C4-2B (cell line): ENCODE results near the gene OXLD1.
"Not testable (repeated sequence)": the region's sequence is repeated elsewhere in the genome, so short reads cannot be mapped to it uniquely, and the experiment has no call there.

Experiments used
- H3K27ac ChIP-seq: fragments of 450-650 bp; 2 replicates; pipeline ENCODE4 v1.5.1; 2017
- CTCF ChIP-seq: fragments of 450-650 bp; conservative IDR thresholded peaks from 2 replicates; pipeline ENCODE4 v1.5.1; 2017; ENCODE audit warnings: mild to moderate bottlenecking
- ZFX ChIP-seq: fragments of 450-650 bp; IDR thresholded peaks from 2 replicates; pipeline ENCODE4 v1.6.1; 2017

OXLD1 gene

GRCh38 chr17:81635973-81636504 is 30.4 kb downstream of the OXLD1 start:
- H3K27ac ChIP-seq: peak overlapping the region; percentile 86
- TF ChIP-seq ZFX (no peak), CTCF (no peak)

- TF ChIP-seq CTCF: no peak
- TF ChIP-seq ZFX: no peak
- peak overlapping the region; percentile 86 for H3K27ac ChIP-seq
Measured at GRCh38 chr17:81635431-81635830, 31.0 kb downstream of the OXLD1 start.

- TF ChIP-seq CTCF (no peak), ZFX (no peak)
- H3K27ac ChIP-seq: no peak overlapping the region
Measured at GRCh38 chr17:81631482-81631881, 34.9 kb downstream of the OXLD1 start.

GRCh38 chr17:81630274-81630673 is 36.1 kb downstream of the OXLD1 start:
- TF ChIP-seq CTCF: no peak
- no peak overlapping the region for H3K27ac ChIP-seq

GRCh38 chr17:81621494-81622130 is 44.8 kb downstream of the OXLD1 start:
- H3K27ac ChIP-seq: no peak overlapping the region
- no peak for TF ChIP-seq CTCF
- no peak for TF ChIP-seq ZFX

GRCh38 chr17:81618307-81618706 is 48.1 kb downstream of the OXLD1 start:
- not testable (repeated sequence) for H3K27ac ChIP-seq

- TF ChIP-seq ZFX (no peak), CTCF (no peak)
- no peak overlapping the region for H3K27ac ChIP-seq
Measured at GRCh38 chr17:81616877-81617276, 49.5 kb downstream of the OXLD1 start.

- H3K27ac ChIP-seq: no peak overlapping the region
- TF ChIP-seq CTCF: no peak
- no peak for TF ChIP-seq ZFX
Measured at GRCh38 chr17:81615401-81615930, 50.9 kb downstream of the OXLD1 start.
